OCI-LY1 (cell line): Measurements from ENCODE around the gene KCNJ16.
A peak's percentile ranks its signal among the peaks of the same experiment; 100 is the strongest.

ENCODE experiments used
- H2AFZ ChIP-seq: fragments of 200-600 bp; sonication (generic), shearing (Covaris generic); 2 replicates; pipeline ENCODE4 v1.6.0; 2014; ENCODE audit warnings: antibody characterized with exemption, mild to moderate bottlenecking, low read length
- H3F3A ChIP-seq: fragments of 200-600 bp; sonication (generic), shearing (Covaris generic); 2 replicates; pipeline ENCODE4 v1.6.0; 2014; ENCODE audit warnings: mild to moderate bottlenecking, antibody characterized with exemption, low read length, moderate library complexity; ENCODE audit not compliant: insufficient read depth
- H3K27ac ChIP-seq: fragments of 200-600 bp; sonication (generic); 2 replicates; pipeline ENCODE4 v1.5.1; 2014; ENCODE audit warnings: low read length, mixed run types, mild to moderate bottlenecking, low read depth; ENCODE audit not compliant: poor library complexity, severe bottlenecking
- H3K27me3 ChIP-seq: fragments of 200-600 bp; sonication (generic); 2 replicates; pipeline ENCODE4 v1.6.0; 2014; ENCODE audit warnings: antibody characterized with exemption, mild to moderate bottlenecking, low read length, moderate library complexity; ENCODE audit not compliant: insufficient read depth
- H3K36me3 ChIP-seq: fragments of 200-600 bp; sonication (generic); 2 replicates; pipeline ENCODE4 v1.6.1; 2014; ENCODE audit warnings: mild to moderate bottlenecking, antibody characterized with exemption, low read length, moderate library complexity, mixed read lengths; ENCODE audit not compliant: insufficient read depth
- H3K4me1 ChIP-seq: fragments of 200-600 bp; sonication (generic); 2 replicates; pipeline ENCODE4 v1.5.1; 2014; ENCODE audit warnings: mild to moderate bottlenecking, low read length, moderate library complexity; ENCODE audit not compliant: insufficient read depth, severe bottlenecking
- H3K4me2 ChIP-seq: fragments of 200-600 bp; sonication (generic), shearing (Covaris generic); 2 replicates; pipeline ENCODE4 v1.6.1; 2014; ENCODE audit warnings: low read length
- H3K4me3 ChIP-seq: fragments of 200-600 bp; sonication (generic); 2 replicates; pipeline ENCODE4 v1.5.1; 2014; ENCODE audit warnings: low read length, low read depth, mild to moderate bottlenecking, mixed read lengths; ENCODE audit not compliant: poor library complexity, severe bottlenecking
- H3K79me2 ChIP-seq: fragments of 200-600 bp; shearing (Covaris generic); 2 replicates; pipeline ENCODE4 v1.6.1; 2016; ENCODE audit warnings: mixed run types, low read length, mixed read lengths; ENCODE audit not compliant: insufficient read depth
- H3K9ac ChIP-seq: fragments of 200-600 bp; sonication (generic), shearing (Covaris generic); 2 replicates; pipeline ENCODE4 v1.6.1; 2014; ENCODE audit warnings: mild to moderate bottlenecking, low read length, mixed read lengths
- H3K9me2 ChIP-seq: fragments of 200-600 bp; sonication (generic), shearing (Covaris generic); 2 replicates; pipeline ENCODE4 v1.6.1; 2014; ENCODE audit warnings: low read depth, mild to moderate bottlenecking, low read length, mixed read lengths
- H3K9me3 ChIP-seq: fragments of 200-600 bp; shearing (Covaris generic); 2 replicates; pipeline ENCODE4 v1.6.1; 2014; ENCODE audit warnings: low read length, mixed read lengths
- H4K20me1 ChIP-seq: fragments of 200-600 bp; sonication (generic), shearing (Covaris generic); 2 replicates; pipeline ENCODE4 v1.6.0; 2016; ENCODE audit warnings: mild to moderate bottlenecking, low read length; ENCODE audit not compliant: insufficient read depth
- CTCF ChIP-seq: fragments of 200-600 bp; sonication (generic), shearing (Covaris generic); IDR thresholded peaks from 2 replicates; pipeline ENCODE4 v1.5.1; 2017; ENCODE audit warnings: mild to moderate bottlenecking, antibody characterized with exemption, low read length, moderate library complexity, mixed read lengths
- EZH2 ChIP-seq: fragments of 200-600 bp; sonication (generic), shearing (Covaris generic); IDR thresholded peaks from 2 replicates; pipeline ENCODE4 v1.8.0; 2017; ENCODE audit warnings: borderline replicate concordance, mixed run types, mild to moderate bottlenecking, antibody characterized with exemption, low read length, moderate library complexity, mixed read lengths

The KCNJ16 gene

GRCh38 chr17:70099294-70099693 is 24.3 kb downstream of the KCNJ16 start:
- no peaks in the 10 kb centered on the region for H3K9me3 ChIP-seq
- H3K9ac ChIP-seq = peak overlapping the region; percentile 65
- H3K27ac ChIP-seq = peak overlapping the region; percentile 90
- no peaks in the 10 kb centered on the region for H3K9me2 ChIP-seq
- H3K4me1 ChIP-seq = peaks cover 67% of the 10 kb centered on the region
- H3F3A ChIP-seq = no peaks in the 10 kb centered on the region
- H2AFZ ChIP-seq = peak overlapping the region; percentile 97
- no peaks in the 10 kb centered on the region for H3K79me2 ChIP-seq
- H3K4me3 ChIP-seq = peak overlapping the region; percentile 31
- peak overlapping the region; percentile 55 for H3K4me2 ChIP-seq
- no peak for TF ChIP-seq EZH2
- no peak for TF ChIP-seq CTCF
- no peaks in the 10 kb centered on the region for H4K20me1 ChIP-seq
- H3K36me3 ChIP-seq = no peaks in the 10 kb centered on the region
- H3K27me3 ChIP-seq = no peaks in the 10 kb centered on the region

- no peaks in the 10 kb centered on the region for H3K9me2 ChIP-seq
- H2AFZ ChIP-seq = peak overlapping the region; percentile 97
- H3K9me3 ChIP-seq = no peaks in the 10 kb centered on the region
- peak overlapping the region; percentile 55 for H3K4me2 ChIP-seq
- no peaks in the 10 kb centered on the region for H3F3A ChIP-seq
- H4K20me1 ChIP-seq = no peaks in the 10 kb centered on the region
- peaks cover under 1% of the 10 kb centered on the region; the same call in 1 of the 2 replicates for H3K79me2 ChIP-seq
- no peaks in the 10 kb centered on the region for H3K36me3 ChIP-seq
- TF ChIP-seq CTCF (no peak), EZH2 (no peak)
- peak overlapping the region; percentile 31 for H3K4me3 ChIP-seq
- no peaks in the 10 kb centered on the region for H3K27me3 ChIP-seq
- peaks cover 71% of the 10 kb centered on the region for H3K4me1 ChIP-seq
- peak overlapping the region; percentile 90 for H3K27ac ChIP-seq
- peak overlapping the region; percentile 65 for H3K9ac ChIP-seq
Measured at GRCh38 chr17:70099884-70100283, 24.9 kb downstream of the KCNJ16 start.

GRCh38 chr17:70100983-70101382 is 26.0 kb downstream of the KCNJ16 start:
- H4K20me1 ChIP-seq = no peaks in the 10 kb centered on the region
- H3K9me2 ChIP-seq = no peaks in the 10 kb centered on the region
- H2AFZ ChIP-seq = peak overlapping the region; percentile 77
- TF ChIP-seq CTCF (peak; percentile 34; the same call in 1 of the 2 replicates), EZH2 (no peak)
- H3K27me3 ChIP-seq = no peaks in the 10 kb centered on the region
- H3K9ac ChIP-seq = peak overlapping the region; percentile 65
- H3K27ac ChIP-seq = peak overlapping the region; percentile 90
- H3K4me2 ChIP-seq = peak overlapping the region; percentile 55
- no peaks in the 10 kb centered on the region for H3K36me3 ChIP-seq
- peak overlapping the region; percentile 31 for H3K4me3 ChIP-seq
- H3K79me2 ChIP-seq = peaks cover 11% of the 10 kb centered on the region
- H3K4me1 ChIP-seq = peaks cover 78% of the 10 kb centered on the region
- H3F3A ChIP-seq = no peaks in the 10 kb centered on the region
- no peaks in the 10 kb centered on the region for H3K9me3 ChIP-seq
